Superior temporal gyrus (tissue), 1 donor: ENCODE results near the gene FMNL2.
"Not testable (repeated sequence)": the region's sequence is repeated elsewhere in the genome, so short reads cannot be mapped to it uniquely, and the experiment has no call there.

Experiments
- DNase-seq: peaks from one replicate; pipeline ENCODE4 v3.0.0-alpha.2; 2016; ENCODE audit errors: extremely low spot score

The FMNL2 gene

GRCh38 chr2:152468899-152469692 is 134.1 kb downstream of the FMNL2 start:
- peak; percentile 86 for DNase-seq

- DNase-seq: no peak
Measured at GRCh38 chr2:152470861-152471854, 136.2 kb downstream of the FMNL2 start.

GRCh38 chr2:152472481-152472887 is 137.5 kb downstream of the FMNL2 start:
- DNase-seq: no peak

- DNase-seq: no peak
Measured at GRCh38 chr2:152473151-152473857, 138.3 kb downstream of the FMNL2 start.

GRCh38 chr2:152474523-152474922 is 139.5 kb downstream of the FMNL2 start:
- not testable (repeated sequence) for DNase-seq

- no peak for DNase-seq
Measured at GRCh38 chr2:152475982-152476381, 141.0 kb downstream of the FMNL2 start.

- DNase-seq: no peak
Measured at GRCh38 chr2:152477347-152478092, 142.5 kb downstream of the FMNL2 start.

GRCh38 chr2:152479282-152479681 is 144.3 kb downstream of the FMNL2 start:
- DNase-seq: no peak

GRCh38 chr2:152480821-152481399 is 145.9 kb downstream of the FMNL2 start:
- no peak for DNase-seq

- no peak for DNase-seq
Measured at GRCh38 chr2:152481881-152482583, 147.1 kb downstream of the FMNL2 start.

GRCh38 chr2:152483276-152484063 is 148.5 kb downstream of the FMNL2 start:
- no peak for DNase-seq

GRCh38 chr2:152485954-152486736 is 151.2 kb downstream of the FMNL2 start:
- DNase-seq: peak; percentile 79

- DNase-seq: no peak
Measured at GRCh38 chr2:152486737-152487400, 151.9 kb downstream of the FMNL2 start.

GRCh38 chr2:152488075-152488474 is 153.1 kb downstream of the FMNL2 start:
- DNase-seq: no peak

GRCh38 chr2:152489364-152489763 is 154.4 kb downstream of the FMNL2 start:
- DNase-seq: no peak

GRCh38 chr2:152490686-152491455 is 155.9 kb downstream of the FMNL2 start:
- DNase-seq: peak; percentile 84

- no peak for DNase-seq
Measured at GRCh38 chr2:152492131-152492530, 157.2 kb downstream of the FMNL2 start.
